Frontal cortex (tissue), 4 donors: Measurements from ENCODE around the gene SNCAIP. TPM values are rescaled to one million over a fixed set of nuclear protein-coding genes. Genes with fewer than 3 reads are reported as not detected.

Source experiments
- DNase-seq, 2 donors: peaks; one replicate each; pipeline ENCODE4 v3.0.0; 2012; ENCODE audit warnings: low spot score in 2 of 2
- FAIRE-seq: peaks from 2 replicates; lab custom pipeline; 2012; peaks lifted over from hg19 to GRCh38; lab: Jason Lieb, UNC
- total RNA-seq: library from RNA; depleted of rRNA; stranded (reverse); fragments of >200 nt; gene quantifications from one replicate; pipeline ENCODE4 v1.2.3, GENCODE V29; 2014
- donor health status: control.
- donor health status: control.
- donor health status: control.

SNCAIP gene
- total RNA-seq, 1 donor from 2014 or later = 37.9 TPM

DNA sequence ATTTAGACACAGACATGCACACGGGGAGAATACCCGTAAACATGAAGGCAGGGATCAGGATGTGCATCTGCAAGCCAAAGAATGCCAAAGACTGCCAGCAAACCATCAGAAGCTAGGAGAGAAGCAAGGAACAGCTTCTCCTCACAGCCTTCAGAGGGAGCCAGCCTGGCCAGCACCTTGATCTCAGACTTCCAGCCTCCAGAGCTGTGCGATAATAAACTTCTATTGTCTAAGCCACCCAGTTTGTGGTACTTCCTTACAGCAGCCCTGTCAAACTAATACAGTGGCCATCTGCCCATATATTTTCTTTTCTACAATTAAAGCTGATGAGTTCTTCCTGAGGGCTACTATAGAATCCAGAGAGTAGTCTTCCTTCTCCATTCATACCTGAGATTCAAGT is 135.0 kb downstream of the SNCAIP start:
- FAIRE-seq = no peak
- no peak for DNase-seq

- DNase-seq (no peak), FAIRE-seq (no peak)
Measured at GRCh38 chr5:122447879-122448278, 135.8 kb downstream of the SNCAIP start.

DNA sequence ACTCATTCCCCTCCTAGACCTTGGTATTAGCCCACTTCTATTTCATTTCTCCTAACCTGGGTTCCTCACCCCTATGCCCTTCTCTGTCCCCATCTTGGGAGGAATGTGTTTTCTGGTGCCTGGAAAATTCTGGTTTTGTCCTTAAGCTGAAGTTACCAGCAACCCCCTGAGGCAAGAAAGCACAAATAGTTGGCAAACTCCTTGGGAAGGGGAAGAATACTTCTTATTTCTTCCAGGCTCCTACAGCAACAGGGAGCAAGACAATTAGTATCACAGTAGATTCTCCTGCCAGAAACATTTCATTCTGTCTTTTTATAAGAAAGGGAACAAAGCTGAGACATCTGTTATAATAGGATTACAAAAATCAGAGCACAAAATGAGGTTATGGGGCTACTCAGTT is 142.5 kb downstream of the SNCAIP start:
- no peak for DNase-seq
- no peak for FAIRE-seq

GRCh38 chr5:122455939-122456338 is 143.9 kb downstream of the SNCAIP start:
- FAIRE-seq = no peak
- DNase-seq = no peak

DNA sequence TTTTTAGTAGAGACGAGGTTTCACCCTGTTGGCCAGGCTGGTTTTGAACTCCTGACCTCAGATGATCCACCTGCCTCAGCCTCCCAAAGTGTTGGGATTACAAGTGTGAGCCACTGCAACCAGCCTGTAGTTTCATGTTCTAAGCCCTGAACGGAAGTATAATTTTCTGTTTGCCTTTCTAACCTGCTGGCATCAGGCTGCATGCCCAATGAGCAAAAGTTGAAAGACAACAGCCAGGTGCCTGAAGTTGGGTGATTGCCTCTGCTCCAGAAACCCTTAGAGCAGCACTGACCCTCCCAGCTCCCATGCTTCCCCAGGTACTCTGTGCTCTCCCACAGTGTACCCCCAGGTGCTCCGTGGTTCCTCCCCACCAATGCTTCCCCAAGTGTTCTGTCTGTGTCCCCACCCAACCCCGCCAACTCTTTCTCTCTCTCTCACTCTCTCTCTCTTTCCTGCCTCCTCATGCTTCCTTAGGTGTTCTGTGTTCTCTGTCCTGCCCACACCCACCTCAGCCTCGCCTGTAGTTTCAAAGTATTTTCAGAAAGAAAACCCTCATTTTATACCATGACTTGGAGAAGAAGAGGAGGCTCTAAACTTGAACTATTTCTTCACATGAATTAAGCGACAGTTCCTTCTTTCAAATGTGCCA is 145.3 kb downstream of the SNCAIP start:
- DNase-seq (no peak), FAIRE-seq (no peak)

DNA sequence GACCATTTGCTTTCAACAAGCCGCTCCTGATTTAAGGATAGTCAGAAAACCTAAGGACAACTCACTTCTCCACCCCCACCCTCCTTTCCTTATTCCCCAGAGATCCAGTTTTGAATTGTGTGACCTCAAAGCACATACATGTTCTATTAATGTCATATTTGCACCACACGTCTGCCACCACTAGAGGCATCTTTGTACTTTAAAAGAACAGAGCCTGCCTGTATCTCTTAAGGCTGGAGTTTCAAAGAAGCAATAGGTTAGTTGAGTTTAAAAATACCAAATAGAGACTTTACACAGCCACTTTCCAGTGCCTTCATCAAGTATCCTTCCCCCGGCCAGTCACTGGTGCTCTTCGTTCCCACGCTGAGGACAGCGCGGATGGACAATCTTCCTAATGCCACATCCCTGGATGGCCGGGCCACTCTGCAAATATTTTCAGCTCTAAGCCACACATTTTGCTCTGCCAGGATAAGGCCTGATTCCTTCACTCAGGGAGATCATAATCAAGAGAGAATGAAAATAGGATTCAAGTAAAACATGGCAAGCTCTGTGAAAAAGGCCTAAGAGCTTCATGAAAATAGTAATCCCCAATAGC is 146.3 kb downstream of the SNCAIP start:
- FAIRE-seq (no peak), DNase-seq (no peak)

GRCh38 chr5:122462486-122462885 is 150.4 kb downstream of the SNCAIP start:
- no peak for FAIRE-seq

GRCh38 chr5:122463221-122463620 is 151.2 kb downstream of the SNCAIP start:
- no peak for DNase-seq
- no peak for FAIRE-seq

More at GRCh38 chr5:122462486-122462885, 150.4 kb downstream of the SNCAIP start:
- DNase-seq = no peak

GRCh38 chr5:122464191-122464590 is 152.2 kb downstream of the SNCAIP start:
- DNase-seq (no peak), FAIRE-seq (no peak)

DNA sequence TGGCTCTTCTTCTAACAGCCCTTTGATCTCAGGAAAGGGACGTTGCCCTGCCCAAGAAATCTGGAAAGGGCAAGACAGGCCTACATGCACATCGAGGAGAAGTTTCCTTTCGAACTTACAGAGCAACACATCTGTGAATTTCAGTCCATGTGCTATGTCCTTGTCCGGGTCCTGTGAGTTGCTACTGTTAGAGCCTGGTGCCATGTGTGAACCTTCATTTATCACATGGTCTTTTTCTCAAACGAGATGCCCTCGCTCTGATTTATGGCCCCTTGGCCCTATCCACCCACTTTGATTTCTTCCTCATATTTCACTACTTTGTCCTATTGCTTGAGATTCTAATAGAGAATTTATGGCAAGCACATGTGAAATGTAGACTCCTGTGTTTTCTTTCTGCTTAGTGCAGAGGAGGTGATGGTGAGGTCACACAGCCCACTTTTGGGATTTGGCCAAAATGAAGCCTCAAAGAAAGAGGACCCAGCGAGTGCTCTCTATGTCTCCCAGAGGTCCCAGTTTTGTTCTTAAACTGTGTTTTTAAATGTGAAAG is 153.1 kb downstream of the SNCAIP start:
- DNase-seq (no peak), FAIRE-seq (no peak)

DNA sequence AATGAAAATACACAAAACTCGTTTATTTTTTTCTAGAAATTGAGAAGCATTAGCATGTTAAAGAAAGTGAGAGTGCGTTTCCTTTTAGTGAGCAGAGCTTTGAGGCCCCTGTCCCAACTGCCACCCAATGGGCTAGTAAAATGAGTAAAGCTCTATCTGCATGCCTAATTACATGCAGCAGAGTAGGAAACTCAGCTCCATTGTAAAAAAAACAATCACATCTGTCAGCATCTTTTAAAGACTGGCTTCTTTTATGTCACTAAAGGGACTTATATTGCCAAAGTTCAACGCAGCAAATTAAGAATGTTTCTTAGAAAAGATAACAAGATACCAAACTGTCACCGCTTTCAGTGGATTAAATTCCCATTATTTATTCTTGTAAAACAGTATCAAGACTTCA is 154.0 kb downstream of the SNCAIP start:
- FAIRE-seq (no peak), DNase-seq (no peak)

- no peak for FAIRE-seq
- DNase-seq = no peak
Measured at GRCh38 chr5:122468351-122469116, 156.5 kb downstream of the SNCAIP start.

GRCh38 chr5:122469384-122469919 is 157.4 kb downstream of the SNCAIP start:
- FAIRE-seq = no peak
- no peak for DNase-seq

GRCh38 chr5:122470365-122470764 is 158.3 kb downstream of the SNCAIP start:
- DNase-seq (no peak), FAIRE-seq (no peak)

DNA sequence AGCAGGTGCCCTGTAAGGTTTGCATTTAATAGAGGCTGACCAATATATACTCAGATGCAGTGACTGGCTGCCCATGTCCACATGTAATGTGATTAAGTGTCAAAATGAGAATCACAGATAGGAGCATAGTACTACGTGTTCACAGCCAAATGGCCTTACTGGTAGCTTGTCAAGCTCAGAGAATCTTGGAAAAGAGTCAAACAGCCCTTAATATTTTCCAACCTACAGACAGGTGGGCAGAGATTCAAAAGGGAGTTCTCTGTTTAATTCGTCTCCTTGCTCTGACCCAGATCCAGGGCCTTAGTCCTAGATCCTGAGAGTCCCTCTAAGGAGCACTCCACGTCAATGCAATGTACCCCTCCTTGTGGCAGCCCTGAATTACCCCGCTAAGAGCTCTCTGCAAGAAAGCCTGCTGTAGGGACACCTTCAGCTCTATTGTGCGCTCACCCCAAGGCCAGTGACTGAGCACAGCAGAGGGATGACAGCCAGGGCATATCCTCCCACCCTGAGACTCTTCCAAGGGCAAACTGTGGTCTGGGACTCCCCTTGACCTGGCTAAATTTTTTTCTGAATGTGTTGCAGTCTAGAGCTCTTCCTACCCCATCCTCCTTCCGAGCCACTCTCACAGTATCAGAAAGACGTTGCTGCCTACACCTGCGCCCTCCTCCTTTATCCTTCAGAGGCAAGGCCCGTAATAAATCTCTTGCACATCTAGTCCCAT is 159.2 kb downstream of the SNCAIP start:
- DNase-seq (no peak), FAIRE-seq (no peak)

- DNase-seq = no peak
- FAIRE-seq = no peak
Measured at GRCh38 chr5:122471752-122472061, 159.7 kb downstream of the SNCAIP start.

- FAIRE-seq (no peak), DNase-seq (no peak)
Measured at GRCh38 chr5:122473138-122473843, 161.3 kb downstream of the SNCAIP start.

DNA sequence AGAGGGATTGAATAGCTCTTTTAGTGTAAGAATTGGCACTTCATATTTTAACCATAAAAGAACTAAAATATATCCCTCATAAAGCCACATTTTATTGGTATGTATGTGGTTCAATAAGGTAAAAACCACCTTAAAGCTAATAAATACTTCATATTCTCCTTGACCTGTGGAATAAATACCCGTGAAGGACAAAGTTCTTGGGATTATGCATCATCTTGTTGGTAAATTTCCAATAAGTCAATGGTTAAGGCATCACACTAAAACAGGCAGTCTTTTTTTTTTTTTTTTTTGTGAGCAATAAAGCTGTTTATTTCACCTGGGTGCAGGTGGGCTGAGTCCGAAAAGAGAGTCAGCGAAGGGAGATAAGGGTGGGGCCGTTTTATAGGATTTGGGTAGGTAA is 161.9 kb downstream of the SNCAIP start:
- FAIRE-seq (no peak), DNase-seq (no peak)

DNA sequence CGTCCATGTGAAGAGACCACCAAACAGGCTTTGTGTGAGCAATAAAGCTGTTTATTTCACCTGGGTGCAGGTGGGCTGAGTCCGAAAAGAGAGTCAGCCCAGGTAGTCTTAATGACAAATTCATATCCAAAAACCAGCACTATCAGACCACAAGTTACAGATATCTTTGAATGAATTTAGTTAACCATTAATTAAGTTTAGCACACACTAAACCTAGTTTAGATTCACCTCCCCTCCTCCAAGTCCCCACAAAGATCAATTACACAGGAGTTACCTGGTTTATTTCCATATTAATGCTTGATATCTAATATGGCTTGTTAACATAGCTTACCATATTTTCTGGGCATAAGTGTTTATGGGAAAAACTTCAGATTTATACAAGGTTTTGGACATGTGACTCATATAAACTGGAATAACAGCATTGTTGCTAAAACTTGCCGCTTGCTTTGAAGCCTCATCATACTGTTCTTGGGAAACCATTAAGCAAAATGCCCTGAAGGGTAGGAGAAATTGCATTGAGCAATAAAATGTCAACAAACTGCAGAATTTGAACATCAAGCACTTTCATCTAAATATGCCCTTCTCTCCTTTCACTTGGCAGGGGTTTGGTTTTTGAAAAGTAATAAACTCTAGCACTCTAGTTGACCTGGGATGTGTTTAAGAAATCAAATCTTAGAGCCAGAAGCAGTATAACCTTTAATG is 166.9 kb downstream of the SNCAIP start:
- DNase-seq (no peak), FAIRE-seq (no peak)
